Memory B cell (primary cell): ENCODE data around the gene UBE2G1.
"Not testable (repeated sequence)": the region's sequence is repeated elsewhere in the genome, so short reads cannot be mapped to it uniquely, and the experiment has no call there.

Experiments used
- ATAC-seq: fragments of 150-1000 bp; cut with Tn5 transposase; 2 replicates; pipeline ENCODE4 v1.10.0; 2021; ENCODE audit warnings: low read depth, mild to moderate bottlenecking, moderate library complexity
- DNase-seq, 2 donors: peaks; one replicate each; pipeline ENCODE4 v3.0.0; 2022; ENCODE audit warnings: low spot score in 2 of 2
- H3K27ac Mint-ChIP-seq: one replicate; pipeline ENCODE4 v1.8.0; 2022; ENCODE audit warnings: mild to moderate bottlenecking, moderate library complexity, mixed read lengths
- H3K27me3 Mint-ChIP-seq: one replicate; pipeline ENCODE4 v1.8.0; 2022; ENCODE audit warnings: mixed read lengths
- H3K36me3 Mint-ChIP-seq: one replicate; pipeline ENCODE4 v1.8.0; 2022; ENCODE audit warnings: mild to moderate bottlenecking, mixed read lengths
- H3K4me1 Mint-ChIP-seq: one replicate; pipeline ENCODE4 v1.8.0; 2022; ENCODE audit warnings: mixed read lengths
- H3K4me3 Mint-ChIP-seq: one replicate; pipeline ENCODE4 v1.8.0; 2022; ENCODE audit warnings: mild to moderate bottlenecking, moderate library complexity, mixed read lengths
- H3K9me3 Mint-ChIP-seq: one replicate; pipeline ENCODE4 v1.8.0; 2022; ENCODE audit warnings: mixed read lengths

UBE2G1 gene

DNA sequence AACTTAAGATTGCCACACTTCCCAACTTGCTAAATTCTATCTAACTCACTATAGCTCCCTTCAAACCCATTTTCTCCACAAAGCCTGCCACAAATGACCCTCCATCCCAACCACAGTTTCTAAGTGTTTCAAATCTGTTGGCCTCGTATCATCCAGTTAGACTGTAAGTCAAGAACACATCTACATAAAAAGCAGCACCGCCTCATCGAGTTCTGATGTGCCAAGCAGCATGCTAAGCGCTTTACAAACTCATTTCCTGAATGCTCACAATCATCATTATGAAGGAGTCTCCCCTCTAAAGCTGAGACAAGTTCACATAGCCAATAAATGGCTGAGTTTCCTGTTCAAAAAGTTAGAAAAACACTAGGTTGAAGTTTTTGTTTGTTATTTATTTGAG is 93.5 kb downstream of the UBE2G1 start:
- Mint-ChIP-seq H3K27me3 (no peaks in the 10 kb centered on the region), H3K4me1 (peaks cover 5% of the 10 kb centered on the region), H3K4me3 (no peak overlapping the region), H3K27ac (peak overlapping the region; percentile 36), H3K9me3 (no peaks in the 10 kb centered on the region), H3K36me3 (peaks cover 11% of the 10 kb centered on the region)
- no peak for DNase-seq
- no peak for ATAC-seq

DNA sequence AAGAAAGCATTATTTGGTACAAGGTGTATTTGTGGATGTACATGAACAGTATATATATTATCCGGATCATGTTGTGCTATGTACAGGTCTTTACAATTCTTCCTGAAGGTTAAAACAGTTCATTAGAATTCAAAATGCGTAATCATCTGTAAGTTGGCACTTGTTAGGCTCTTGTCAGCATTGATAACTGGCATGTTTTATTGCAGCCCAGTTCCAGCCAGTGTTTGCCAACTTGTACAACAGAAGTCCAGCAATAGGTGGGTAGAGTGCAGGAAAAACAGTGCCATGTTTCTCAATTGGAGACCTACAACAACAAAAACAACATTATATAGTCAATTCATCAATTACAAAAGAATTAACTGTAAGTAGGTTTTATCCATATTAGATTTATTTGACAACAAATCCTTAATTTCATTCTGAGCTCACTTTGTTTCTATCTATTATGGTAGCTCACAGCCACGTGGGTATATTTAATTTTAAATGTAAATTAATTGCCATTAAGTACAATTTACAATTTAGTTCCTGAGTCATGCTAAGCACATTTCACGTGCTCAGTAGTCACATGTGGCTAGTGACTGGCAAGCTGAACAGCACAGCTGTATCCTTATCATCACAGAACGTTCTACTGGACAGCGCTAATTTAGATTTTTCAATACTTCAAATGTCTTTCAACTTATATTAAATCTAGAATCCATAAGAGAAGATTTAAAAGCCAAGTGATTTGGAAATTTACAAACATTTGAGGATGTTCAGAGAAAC is 94.1 kb downstream of the UBE2G1 start:
- H3K36me3 Mint-ChIP-seq, result peaks cover 11% of the 10 kb centered on the region

GRCh38 chr17:4270736-4271135 is 95.7 kb downstream of the UBE2G1 start:
- peaks cover 8% of the 10 kb centered on the region for H3K36me3 Mint-ChIP-seq

More for the DNA sequence above, 94.1 kb downstream of the UBE2G1 start:
- peak overlapping the region; percentile 36 for H3K27ac Mint-ChIP-seq
- no peaks in the 10 kb centered on the region for H3K27me3 Mint-ChIP-seq
- DNase-seq (no peak), ATAC-seq (no peak)
- H3K9me3 Mint-ChIP-seq, result no peaks in the 10 kb centered on the region
- H3K4me1 Mint-ChIP-seq, result peaks cover 5% of the 10 kb centered on the region
- H3K4me3 Mint-ChIP-seq, result no peak overlapping the region

DNA sequence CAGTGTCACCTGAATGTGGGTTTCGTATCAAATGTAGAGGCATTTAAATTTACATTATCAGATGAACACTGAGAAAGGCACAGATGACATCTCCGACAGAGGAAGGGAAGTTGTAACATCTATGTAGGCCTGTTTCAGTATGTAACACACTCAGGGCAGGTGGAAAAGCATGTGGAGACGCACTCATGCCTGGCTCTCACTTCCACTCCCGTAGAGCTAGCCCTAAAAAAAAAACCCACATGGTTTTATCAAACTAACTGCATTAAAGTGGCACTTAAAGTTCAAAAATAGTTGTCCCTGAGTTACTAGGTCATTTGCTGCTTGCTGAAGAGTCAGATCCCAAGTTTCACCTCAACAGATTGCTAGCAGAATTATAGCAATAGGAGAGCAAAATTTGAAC is 96.6 kb downstream of the UBE2G1 start:
- no peaks in the 10 kb centered on the region for H3K27me3 Mint-ChIP-seq
- H3K27ac Mint-ChIP-seq, result peak overlapping the region; percentile 59
- H3K36me3 Mint-ChIP-seq, result peaks cover 6% of the 10 kb centered on the region
- ATAC-seq (no peak), DNase-seq (no peak)
- H3K9me3 Mint-ChIP-seq, result no peaks in the 10 kb centered on the region
- peaks cover 2% of the 10 kb centered on the region for H3K4me1 Mint-ChIP-seq
- no peak overlapping the region for H3K4me3 Mint-ChIP-seq

More at GRCh38 chr17:4270736-4271135, 95.7 kb downstream of the UBE2G1 start:
- DNase-seq (no peak), ATAC-seq (no peak)
- H3K27me3 Mint-ChIP-seq, result no peaks in the 10 kb centered on the region
- H3K27ac Mint-ChIP-seq, result no peak overlapping the region
- peaks cover 3% of the 10 kb centered on the region for H3K4me1 Mint-ChIP-seq
- no peak overlapping the region for H3K4me3 Mint-ChIP-seq
- H3K9me3 Mint-ChIP-seq, result no peaks in the 10 kb centered on the region

DNA sequence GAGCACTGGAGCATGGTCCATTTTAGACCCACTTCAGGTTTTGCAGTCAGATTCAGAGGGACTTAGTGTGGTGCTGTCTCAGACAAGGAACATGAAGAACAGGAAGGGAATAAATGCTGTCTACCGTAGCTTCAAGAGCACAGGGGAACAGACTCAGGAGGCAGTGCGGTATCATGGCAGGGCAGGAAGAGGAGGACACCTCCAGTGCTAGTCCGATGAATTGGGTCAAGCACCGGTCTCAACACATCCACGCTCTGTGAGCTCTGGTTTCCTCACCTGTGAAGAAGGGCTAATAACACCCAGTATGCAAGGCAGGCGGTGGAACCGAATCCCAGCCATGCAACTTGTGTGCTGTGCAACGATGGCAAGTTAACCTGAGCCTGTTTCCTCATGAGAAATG is 99.1 kb downstream of the UBE2G1 start:
- H3K4me1 Mint-ChIP-seq, result peaks cover 19% of the 10 kb centered on the region
- H3K4me3 Mint-ChIP-seq, result no peak overlapping the region
- no peak for ATAC-seq
- H3K27ac Mint-ChIP-seq, result peak overlapping the region; percentile 57
- H3K9me3 Mint-ChIP-seq, result no peaks in the 10 kb centered on the region
- peaks cover 2% of the 10 kb centered on the region for H3K36me3 Mint-ChIP-seq
- DNase-seq, result no peak
- no peaks in the 10 kb centered on the region for H3K27me3 Mint-ChIP-seq

DNA sequence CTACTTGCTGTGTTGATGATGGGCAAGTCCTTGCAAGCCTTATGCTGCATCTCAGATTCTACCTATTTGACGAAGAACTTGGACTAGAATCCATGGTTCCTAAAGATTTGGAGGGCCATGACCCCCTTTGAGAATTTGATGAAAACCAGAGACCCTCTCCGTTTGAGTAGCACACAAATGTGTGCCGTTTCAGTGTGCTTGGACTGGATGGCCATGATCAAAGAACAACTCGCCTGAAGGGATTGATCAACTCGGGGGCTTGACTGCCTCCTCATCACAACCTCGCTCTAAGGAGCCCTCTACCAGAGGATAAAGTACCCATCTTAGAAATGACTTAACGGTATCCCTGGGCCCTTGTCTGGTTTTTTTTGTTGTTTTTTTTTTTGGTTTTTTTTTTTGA is 99.9 kb downstream of the UBE2G1 start:
- peaks cover 23% of the 10 kb centered on the region for H3K4me1 Mint-ChIP-seq
- H3K36me3 Mint-ChIP-seq, result peaks cover 1% of the 10 kb centered on the region
- ATAC-seq, result no peak
- H3K27ac Mint-ChIP-seq, result no peak overlapping the region
- H3K9me3 Mint-ChIP-seq, result no peaks in the 10 kb centered on the region
- H3K4me3 Mint-ChIP-seq, result no peak overlapping the region
- no peak for DNase-seq
- no peaks in the 10 kb centered on the region for H3K27me3 Mint-ChIP-seq

- Mint-ChIP-seq H3K4me3 (peak within 1 kb of the TSS; percentile 92), H3K9me3 (peaks cover 4% of the 10 kb centered on the region), H3K27me3 (no peaks in the 10 kb centered on the region), H3K4me1 (peaks cover 29% of the 10 kb centered on the region), H3K27ac (peak within 1 kb of the TSS; percentile 89), H3K36me3 (peaks cover 8% of the 10 kb centered on the region)
- DNase-seq (peak; percentile 98 to 99), ATAC-seq (peak; percentile 97)
These were observed 102.9 kb downstream of the UBE2G1 start, which contains the start of gene ANKFY1 for GRCh38 chr17:4263282-4264215. TSS of gene ANKFY1 (minus strand) at chr17:4263979. CDS start at chr17:4263941, 38 bp downstream.

- ATAC-seq, result no peak
- H3K27ac Mint-ChIP-seq, result peak overlapping the region; percentile 33
- DNase-seq, result no peak
- peak overlapping the region; percentile 92 for H3K4me3 Mint-ChIP-seq
- H3K9me3 Mint-ChIP-seq, result peaks cover 4% of the 10 kb centered on the region
- no peaks in the 10 kb centered on the region for H3K27me3 Mint-ChIP-seq
- peaks cover 29% of the 10 kb centered on the region for H3K4me1 Mint-ChIP-seq
- peaks cover 8% of the 10 kb centered on the region for H3K36me3 Mint-ChIP-seq
These were observed 103.8 kb downstream of the UBE2G1 start for GRCh38 chr17:4262703-4263102.

GRCh38 chr17:4261452-4261851 is 105.0 kb downstream of the UBE2G1 start:
- no peak for DNase-seq
- peaks cover 15% of the 10 kb centered on the region for H3K36me3 Mint-ChIP-seq
- H3K4me1 Mint-ChIP-seq, result peaks cover 37% of the 10 kb centered on the region
- H3K9me3 Mint-ChIP-seq, result peaks cover 4% of the 10 kb centered on the region
- ATAC-seq, result no peak
- H3K27ac Mint-ChIP-seq, result no peak overlapping the region
- no peak overlapping the region for H3K4me3 Mint-ChIP-seq
- H3K27me3 Mint-ChIP-seq, result no peaks in the 10 kb centered on the region

DNA sequence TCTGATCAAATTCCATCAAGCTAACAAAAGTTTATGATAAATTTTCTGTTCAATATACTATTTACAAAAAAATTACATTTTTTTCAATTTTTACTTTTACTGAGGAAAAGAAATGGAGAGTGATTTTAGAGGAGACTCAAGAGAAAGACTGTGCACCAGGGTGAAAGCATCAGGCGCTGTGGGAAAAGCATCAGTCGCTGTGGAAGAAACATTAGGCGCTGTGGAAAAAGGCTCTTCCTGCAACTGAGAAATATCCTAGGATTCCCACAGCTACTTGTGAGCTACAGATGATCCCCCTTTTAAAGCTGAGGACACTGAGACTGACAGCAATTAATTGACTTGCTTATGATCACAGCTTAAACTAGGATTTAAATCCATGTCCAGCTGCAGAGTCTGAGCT is 107.6 kb downstream of the UBE2G1 start:
- Mint-ChIP-seq H3K27ac (no peak overlapping the region), H3K9me3 (peaks cover 4% of the 10 kb centered on the region), H3K4me3 (no peak overlapping the region), H3K27me3 (no peaks in the 10 kb centered on the region), H3K36me3 (peaks cover 17% of the 10 kb centered on the region), H3K4me1 (peaks cover 32% of the 10 kb centered on the region)
- no peak for DNase-seq
- ATAC-seq, result no peak

DNA sequence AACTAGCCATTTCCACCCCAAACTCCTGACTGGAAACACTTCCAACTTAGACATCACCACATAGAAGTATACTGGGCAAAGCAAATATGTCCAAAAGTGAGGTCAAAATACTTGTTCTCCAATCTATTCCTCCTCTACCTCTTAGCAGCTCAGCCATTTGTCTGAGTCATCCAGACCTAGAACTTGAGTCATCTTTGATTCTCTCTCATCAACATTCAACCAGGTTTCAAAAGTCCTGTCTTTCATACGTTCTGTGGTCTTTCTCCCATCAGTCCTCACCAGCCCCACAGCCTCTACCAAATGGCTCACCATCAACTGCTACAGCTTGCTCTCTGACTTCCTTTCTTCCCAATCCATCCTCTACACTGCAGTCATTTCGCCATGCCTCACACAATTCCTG is 109.5 kb downstream of the UBE2G1 start:
- Mint-ChIP-seq H3K4me3 (no peak overlapping the region), H3K27me3 (no peaks in the 10 kb centered on the region), H3K9me3 (peaks cover 4% of the 10 kb centered on the region), H3K4me1 (peaks cover 28% of the 10 kb centered on the region), H3K36me3 (peaks cover 22% of the 10 kb centered on the region), H3K27ac (no peak overlapping the region)
- ATAC-seq (no peak), DNase-seq (no peak)

DNA sequence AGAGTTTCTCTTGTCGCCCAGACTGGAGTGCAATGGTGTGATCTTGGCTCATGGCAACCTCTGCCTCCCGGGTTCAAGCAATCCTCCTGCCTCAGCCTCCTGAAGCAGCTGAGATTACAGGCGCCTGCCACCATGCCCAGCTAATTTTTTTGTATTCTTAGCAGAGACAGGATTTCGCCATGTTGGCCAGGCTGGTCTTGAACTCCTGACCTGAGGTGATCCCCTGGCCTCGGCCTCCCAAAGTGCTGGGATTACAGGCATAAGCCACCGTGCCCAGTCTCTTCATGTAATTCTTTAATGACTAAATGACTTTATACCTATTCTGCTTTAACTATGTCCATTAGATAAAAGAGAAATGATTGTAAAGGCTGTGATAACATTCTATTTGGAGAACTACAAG is 111.2 kb downstream of the UBE2G1 start:
- DNase-seq, H3K9me3 Mint-ChIP-seq, ATAC-seq, H3K27me3 Mint-ChIP-seq, H3K27ac Mint-ChIP-seq, H3K4me3 Mint-ChIP-seq: not testable (repeated sequence)
- peaks cover 29% of the 10 kb centered on the region for H3K4me1 Mint-ChIP-seq
- peaks cover 21% of the 10 kb centered on the region for H3K36me3 Mint-ChIP-seq

GRCh38 chr17:4250887-4251286 is 115.6 kb downstream of the UBE2G1 start:
- Mint-ChIP-seq H3K4me3 (no peak overlapping the region), H3K27me3 (no peaks in the 10 kb centered on the region), H3K4me1 (peaks cover 30% of the 10 kb centered on the region), H3K36me3 (peaks cover 8% of the 10 kb centered on the region), H3K27ac (no peak overlapping the region), H3K9me3 (no peaks in the 10 kb centered on the region)
- DNase-seq (no peak), ATAC-seq (no peak)

GRCh38 chr17:4249452-4250029 is 116.9 kb downstream of the UBE2G1 start:
- Mint-ChIP-seq H3K4me1 (peaks cover 32% of the 10 kb centered on the region), H3K9me3 (no peaks in the 10 kb centered on the region), H3K27ac (peak overlapping the region; percentile 16), H3K27me3 (no peaks in the 10 kb centered on the region), H3K4me3 (no peak overlapping the region), H3K36me3 (peaks cover 12% of the 10 kb centered on the region)
- ATAC-seq (peak; percentile 53), DNase-seq (no peak)
